Measurements from ENCODE around the gene IL1B. TPM values are rescaled to one million over a fixed set of nuclear protein-coding genes. Genes with fewer than 3 reads are reported as not detected.

The IL1B gene
- total and polyA plus RNA-seq, 4 donors: 0.25 to 3.1 (median 0.76) TPM

GRCh38 chr2:112791019-112791418 lies 45.6 kb downstream of the IL1B start:
- H3K4me3 ChIP-seq (ENCODE audit: low read depth in 1 of 3, low read length in 3 of 3): no peak overlapping the region
- WGBS: 96% methylated on average over 3 of the region's 3 CpGs
- H3K36me3 ChIP-seq (ENCODE audit: control insufficient read depth in 4 of 4, insufficient read depth in 3 of 4, low read depth in 1 of 4, low read length in 3 of 4): no peaks in the 10 kb centered on the region
- DNase-seq (ENCODE audit: low spot score): no peak
- no peak overlapping the region for H3K27ac ChIP-seq (ENCODE audit: low read depth in 1 of 2, low read length in 2 of 2)
- TF ChIP-seq JUND (IDR thresholded peaks at IDR 0.05) (no peak), REST (IDR thresholded peaks at IDR 0.05) (no peak), TAF1 (conservative IDR thresholded peaks at IDR 0.05) (no peak), ZBTB33 (IDR thresholded peaks at IDR 0.05) (no peak), HNF4G (IDR thresholded peaks at IDR 0.05) (no peak)
- no peak overlapping the region for H3K9ac ChIP-seq (ENCODE audit: low read depth in 1 of 2, low read length in 2 of 2)
- no peaks in the 10 kb centered on the region for H3K9me3 ChIP-seq (ENCODE audit: control insufficient read depth in 4 of 4, low read length in 3 of 4)
- H3K27me3 ChIP-seq (ENCODE audit: control insufficient read depth in 4 of 4, insufficient read depth in 4 of 4, low read length in 3 of 4): no peaks in the 10 kb centered on the region
- peaks cover 0 to 2% (median 0%) of the 10 kb centered on the region in 4 donors for H3K4me1 ChIP-seq (ENCODE audit: control insufficient read depth in 4 of 4, insufficient read depth in 4 of 4, low read length in 3 of 4)

GRCh38 chr2:112790305-112790704 lies 46.3 kb downstream of the IL1B start:
- 84% methylated on average over 5 of the region's 5 CpGs for WGBS
- Histone ChIP-seq H3K4me3 (ENCODE audit: low read depth in 1 of 3, low read length in 3 of 3) (no peak overlapping the region), H3K4me1 (ENCODE audit: control insufficient read depth in 4 of 4, insufficient read depth in 4 of 4, low read length in 3 of 4) (peaks cover 0 to 2% (median 0%) of the 10 kb centered on the region in 4 donors), H3K9ac (ENCODE audit: low read depth in 1 of 2, low read length in 2 of 2) (no peak overlapping the region), H3K36me3 (ENCODE audit: control insufficient read depth in 4 of 4, insufficient read depth in 3 of 4, low read depth in 1 of 4, low read length in 3 of 4) (no peaks in the 10 kb centered on the region), H3K9me3 (ENCODE audit: control insufficient read depth in 4 of 4, low read length in 3 of 4) (no peaks in the 10 kb centered on the region), H3K27me3 (ENCODE audit: control insufficient read depth in 4 of 4, insufficient read depth in 4 of 4, low read length in 3 of 4) (no peaks in the 10 kb centered on the region), H3K27ac (ENCODE audit: low read depth in 1 of 2, low read length in 2 of 2) (no peak overlapping the region)
- TF ChIP-seq TAF1 (conservative IDR thresholded peaks at IDR 0.05): no peak
- peak; percentile 43 for TF ChIP-seq HNF4G (IDR thresholded peaks at IDR 0.05)
- TF ChIP-seq HNF4A (conservative IDR thresholded peaks at IDR 0.05): peak; percentile 74 to 80
- peak; percentile 26 for TF ChIP-seq SP1 (IDR thresholded peaks at IDR 0.05)
- no peak for TF ChIP-seq CTCF (IDR thresholded peaks at IDR 0.05; ENCODE audit: low read depth, low read length, missing input control)
- DNase-seq (ENCODE audit: low spot score): no peak

- no peak overlapping the region for H3K9ac ChIP-seq (ENCODE audit: low read depth in 1 of 2, low read length in 2 of 2)
- TF ChIP-seq FOXA1 (IDR thresholded peaks at IDR 0.05) (no peak), HNF4G (IDR thresholded peaks at IDR 0.05) (no peak), EGR1 (IDR thresholded peaks at IDR 0.05; ENCODE audit: low read depth in 2 of 2) (no peak), FOXA2 (IDR thresholded peaks at IDR 0.05) (no peak), TAF1 (conservative IDR thresholded peaks at IDR 0.05) (no peak), MAX (IDR thresholded peaks at IDR 0.05) (no peak), ZBTB33 (IDR thresholded peaks at IDR 0.05) (no peak)
- 95% methylated on average over 1 of the region's 1 CpG for WGBS
- H3K27me3 ChIP-seq (ENCODE audit: control insufficient read depth in 4 of 4, insufficient read depth in 4 of 4, low read length in 3 of 4): no peaks in the 10 kb centered on the region
- peaks cover 0 to 2% (median 0%) of the 10 kb centered on the region in 4 donors for H3K4me1 ChIP-seq (ENCODE audit: control insufficient read depth in 4 of 4, insufficient read depth in 4 of 4, low read length in 3 of 4)
- no peaks in the 10 kb centered on the region for H3K36me3 ChIP-seq (ENCODE audit: control insufficient read depth in 4 of 4, insufficient read depth in 3 of 4, low read depth in 1 of 4, low read length in 3 of 4)
- no peak overlapping the region for H3K4me3 ChIP-seq (ENCODE audit: low read depth in 1 of 3, low read length in 3 of 3)
- no peaks in the 10 kb centered on the region for H3K9me3 ChIP-seq (ENCODE audit: control insufficient read depth in 4 of 4, low read length in 3 of 4)
- H3K27ac ChIP-seq (ENCODE audit: low read depth in 1 of 2, low read length in 2 of 2): no peak overlapping the region
- DNase-seq (ENCODE audit: low spot score): no peak
These were observed 47.4 kb downstream of the IL1B start for GRCh38 chr2:112789186-112789585.
